Stimulated activated CD8-positive, alpha-beta memory T cell treated with anti-CD3 and anti-CD28 coated beads, Interleukin-12 subunit alpha, Interleukin-12 subunit beta, amount 100 ng/mL, for 4 hours (primary cell): Measurements from ENCODE around the gene DOK7.
"Not testable (repeated sequence)": the region's sequence is repeated elsewhere in the genome, so short reads cannot be mapped to it uniquely, and the experiment has no call there.

Experiments
- DNase-seq: peaks from one replicate; pipeline ENCODE4 v3.0.0-alpha.2; 2020; ENCODE audit warnings: low read depth

DOK7 gene

DNA sequence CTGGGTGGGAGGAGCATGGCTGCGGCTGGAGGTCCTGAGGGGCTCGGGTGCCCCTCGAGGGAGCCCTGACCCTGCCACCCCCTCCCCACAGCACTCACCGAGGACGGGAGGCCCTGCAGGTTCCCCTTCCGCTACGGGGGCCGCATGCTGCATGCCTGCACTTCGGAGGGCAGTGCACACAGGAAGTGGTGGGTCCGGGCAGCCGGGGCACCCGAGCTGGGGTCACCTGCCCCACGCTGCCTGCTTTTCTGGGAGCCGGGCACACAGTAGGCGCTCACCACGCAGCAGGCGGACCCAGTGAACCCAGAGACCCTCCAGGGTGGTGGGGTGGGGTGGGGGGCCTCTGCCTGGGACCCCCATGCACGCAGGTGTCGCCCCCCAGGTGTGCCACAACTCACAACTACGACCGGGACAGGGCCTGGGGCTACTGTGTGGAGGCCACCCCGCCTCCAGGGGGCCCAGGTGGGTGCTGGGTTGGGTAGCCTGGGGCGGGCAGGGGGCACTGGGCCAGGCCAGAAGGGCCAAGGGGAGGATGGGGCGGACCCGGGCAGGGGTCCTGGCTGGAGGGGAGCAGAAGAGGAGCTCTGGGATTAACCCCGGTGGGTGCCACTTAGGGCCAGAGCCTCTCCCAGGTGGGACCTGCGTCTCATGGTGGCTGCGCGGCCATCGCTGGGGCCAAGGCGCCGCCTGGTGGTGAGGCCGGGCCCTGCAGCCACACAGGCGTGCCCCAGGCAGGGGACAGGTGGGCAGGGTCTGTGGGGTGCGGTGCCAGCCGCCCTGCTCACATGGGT, 20.0 kb upstream of the DOK7 start:
- peak; percentile 21 for DNase-seq

DNA sequence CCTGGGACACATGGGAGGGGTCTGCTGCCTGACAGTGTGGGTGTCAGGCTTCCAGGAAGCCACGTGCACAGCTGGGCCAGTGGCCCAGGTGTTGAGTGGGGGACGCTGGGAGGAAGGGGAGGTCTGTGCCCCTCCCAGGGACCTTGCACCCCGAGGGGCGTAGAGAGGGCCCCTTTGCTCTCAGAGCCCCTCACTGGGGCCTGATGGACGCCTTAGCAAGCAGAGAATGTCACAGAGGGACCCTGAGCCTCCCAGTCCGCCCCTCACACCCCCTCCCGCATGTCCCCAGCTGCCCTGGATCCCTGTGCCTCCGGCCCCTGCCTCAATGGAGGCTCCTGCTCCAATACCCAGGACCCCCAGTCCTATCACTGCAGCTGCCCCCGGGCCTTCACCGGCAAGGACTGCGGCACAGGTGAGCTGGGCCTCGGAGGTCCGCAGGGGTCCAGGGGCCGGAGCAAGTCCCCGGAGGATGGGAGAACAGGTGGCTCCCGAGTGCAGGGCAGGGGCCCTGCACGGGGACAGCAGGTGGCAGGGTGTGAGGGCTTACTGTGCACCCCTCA, 19.3 kb upstream of the DOK7 start:
- no peak for DNase-seq

DNA sequence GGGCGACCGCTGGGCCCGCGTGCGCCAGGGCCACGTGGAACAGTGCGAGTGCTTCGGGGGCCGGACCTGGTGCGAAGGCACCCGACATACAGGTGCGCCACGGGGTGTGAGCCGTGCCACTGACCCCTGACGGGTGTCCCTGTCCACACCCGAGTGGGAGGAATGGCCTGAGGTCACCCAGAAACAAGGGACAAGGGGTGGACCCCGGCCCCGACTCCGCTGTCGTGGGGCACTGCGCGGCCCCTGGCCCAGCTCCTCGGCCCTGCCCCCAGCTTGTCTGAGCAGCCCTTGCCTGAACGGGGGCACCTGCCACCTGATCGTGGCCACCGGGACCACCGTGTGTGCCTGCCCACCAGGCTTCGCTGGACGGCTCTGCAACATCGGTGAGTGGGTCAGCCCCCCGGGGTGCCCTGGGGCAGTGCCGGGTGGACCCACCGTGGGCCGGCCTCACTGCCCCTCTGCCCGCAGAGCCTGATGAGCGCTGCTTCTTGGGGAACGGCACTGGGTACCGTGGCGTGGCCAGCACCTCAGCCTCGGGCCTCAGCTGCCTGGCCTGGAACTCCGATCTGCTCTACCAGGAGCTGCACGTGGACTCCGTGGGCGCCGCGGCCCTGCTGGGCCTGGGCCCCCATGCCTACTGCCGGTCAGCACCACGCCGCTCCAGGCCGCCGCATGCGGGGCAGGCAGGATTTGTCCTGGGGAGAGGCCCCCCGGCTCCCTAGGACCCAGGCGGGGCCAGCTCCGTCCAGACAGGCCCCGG, 18.6 kb upstream of the DOK7 start:
- no peak for DNase-seq

DNA sequence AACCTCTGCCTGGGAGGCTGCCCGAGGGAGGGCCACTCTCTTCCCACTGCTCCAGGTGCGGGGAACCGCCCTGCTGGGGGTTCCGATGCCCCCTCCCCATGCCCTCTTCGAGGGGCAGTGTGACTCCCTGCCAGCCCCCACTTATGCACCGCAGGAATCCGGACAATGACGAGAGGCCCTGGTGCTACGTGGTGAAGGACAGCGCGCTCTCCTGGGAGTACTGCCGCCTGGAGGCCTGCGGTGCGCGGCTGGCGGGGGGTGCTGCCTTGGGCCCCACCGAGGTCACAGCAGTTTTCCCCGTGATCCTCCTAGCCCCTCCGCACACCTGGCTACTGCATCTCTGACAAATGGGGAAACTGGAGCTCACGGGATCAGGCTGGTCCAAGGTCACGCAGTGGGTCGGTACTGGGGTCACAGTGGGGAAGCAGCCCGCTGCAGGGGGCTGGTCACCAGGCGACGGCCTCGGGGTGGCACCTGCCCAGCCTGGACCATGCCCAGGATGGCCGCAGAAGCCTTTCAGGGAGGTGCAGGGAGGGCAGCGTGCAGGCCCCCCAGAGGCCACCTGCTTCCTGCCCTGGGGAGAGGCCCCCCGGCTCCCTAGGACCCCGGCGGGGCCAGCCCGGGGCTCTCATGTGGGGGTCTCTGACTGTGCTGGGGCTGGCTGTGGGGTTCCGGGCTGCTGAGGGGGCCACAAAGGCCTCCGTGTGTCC, 17.8 kb upstream of the DOK7 start:
- no peak for DNase-seq

DNA sequence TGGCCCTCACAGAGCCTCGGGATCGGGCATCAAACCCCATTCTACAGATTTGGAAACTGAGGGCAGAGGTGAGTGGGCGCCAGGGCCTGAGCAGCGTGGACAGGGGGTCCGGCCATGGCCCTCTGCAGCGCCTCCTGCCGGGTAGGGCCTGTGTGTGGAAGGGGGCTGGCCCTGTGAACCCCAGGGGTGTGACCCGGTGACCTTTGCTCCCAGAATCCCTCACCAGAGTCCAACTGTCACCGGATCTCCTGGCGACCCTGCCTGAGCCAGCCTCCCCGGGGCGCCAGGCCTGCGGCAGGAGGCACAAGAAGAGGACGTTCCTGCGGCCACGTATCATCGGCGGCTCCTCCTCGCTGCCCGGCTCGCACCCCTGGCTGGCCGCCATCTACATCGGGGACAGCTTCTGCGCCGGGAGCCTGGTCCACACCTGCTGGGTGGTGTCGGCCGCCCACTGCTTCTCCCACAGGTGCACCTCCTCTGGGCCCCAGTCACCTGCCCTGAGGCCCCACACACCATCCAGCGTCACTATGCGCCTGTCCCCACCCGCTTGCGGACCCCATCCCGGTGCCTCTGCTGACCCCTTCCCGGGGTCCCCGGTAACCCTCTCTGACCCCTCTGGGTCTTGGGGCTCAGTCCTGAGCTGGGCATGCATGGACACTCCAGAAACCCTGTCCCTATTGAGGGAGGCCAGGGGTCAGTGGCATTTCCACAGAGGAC, 17.1 kb upstream of the DOK7 start:
- DNase-seq: no peak

DNA sequence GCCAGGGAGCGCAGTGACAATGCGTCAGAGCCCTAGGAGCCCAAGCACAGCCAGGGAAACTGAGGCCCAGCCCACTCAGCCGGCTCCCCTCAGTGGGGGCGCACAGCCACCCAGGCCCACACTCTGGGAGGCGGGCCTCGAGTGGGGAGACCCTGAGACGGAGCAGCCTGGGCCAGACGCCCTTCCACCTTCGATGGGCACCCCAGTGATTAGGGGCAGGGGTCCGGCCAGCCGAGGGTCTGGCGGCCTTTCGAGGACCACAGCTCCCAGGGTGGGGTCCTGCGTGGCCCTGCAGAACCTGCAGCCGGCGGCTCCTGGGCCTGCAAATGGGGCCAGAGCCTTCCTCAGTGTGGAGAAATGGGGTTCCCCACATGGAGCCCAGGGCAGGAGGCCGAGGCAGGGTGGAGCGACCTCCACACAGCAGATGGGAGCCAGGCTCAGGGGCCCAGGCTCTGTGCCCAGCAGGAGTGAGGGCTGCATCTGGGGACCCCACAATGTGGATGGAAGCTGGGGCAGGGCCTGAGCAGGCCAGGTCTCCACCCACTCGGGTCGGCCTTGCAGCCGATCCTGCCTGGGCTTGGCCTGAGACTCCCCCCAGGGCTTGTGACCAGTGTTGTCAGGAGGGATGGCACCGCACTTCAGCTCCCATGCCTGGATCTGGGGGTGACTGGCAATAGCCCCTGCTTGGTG, 16.3 kb upstream of the DOK7 start:
- no peak for DNase-seq

DNA sequence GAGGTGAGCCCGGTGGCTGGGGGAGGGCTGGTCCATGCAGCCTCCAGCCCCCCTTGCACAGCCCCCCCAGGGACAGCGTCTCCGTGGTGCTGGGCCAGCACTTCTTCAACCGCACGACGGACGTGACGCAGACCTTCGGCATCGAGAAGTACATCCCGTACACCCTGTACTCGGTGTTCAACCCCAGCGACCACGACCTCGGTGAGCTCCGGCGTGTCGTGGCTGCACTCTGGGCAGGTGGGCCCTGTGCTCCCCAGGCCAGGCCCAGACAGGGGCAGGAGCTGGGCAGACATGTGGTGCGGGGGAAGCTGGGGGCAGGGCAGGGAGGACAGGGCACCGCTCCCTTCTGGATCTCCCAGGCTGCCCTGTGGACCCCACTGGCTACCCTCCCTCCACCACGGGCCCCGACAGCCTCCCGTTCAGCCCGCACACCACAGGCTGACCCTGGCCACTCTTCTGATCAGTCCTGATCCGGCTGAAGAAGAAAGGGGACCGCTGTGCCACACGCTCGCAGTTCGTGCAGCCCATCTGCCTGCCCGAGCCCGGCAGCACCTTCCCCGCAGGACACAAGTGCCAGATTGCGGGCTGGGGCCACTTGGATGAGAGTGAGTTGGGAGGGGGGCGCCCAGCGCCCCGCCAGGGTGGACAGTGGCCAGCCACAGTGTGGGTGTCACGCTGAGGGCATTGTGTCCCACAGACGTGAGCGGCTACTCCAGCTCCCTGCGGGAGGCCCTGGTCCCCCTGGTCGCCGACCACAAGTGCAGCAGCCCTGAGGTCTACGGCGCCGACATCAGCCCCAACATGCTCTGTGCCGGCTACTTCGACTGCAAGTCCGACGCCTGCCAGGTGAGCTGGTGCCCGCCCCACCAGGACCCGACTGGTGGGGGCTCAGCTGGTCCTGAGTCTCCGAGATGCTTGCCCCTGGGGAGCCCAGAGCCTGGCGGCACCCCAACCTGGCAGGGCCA, 15.4 kb upstream of the DOK7 start:
- no peak for DNase-seq

DNA sequence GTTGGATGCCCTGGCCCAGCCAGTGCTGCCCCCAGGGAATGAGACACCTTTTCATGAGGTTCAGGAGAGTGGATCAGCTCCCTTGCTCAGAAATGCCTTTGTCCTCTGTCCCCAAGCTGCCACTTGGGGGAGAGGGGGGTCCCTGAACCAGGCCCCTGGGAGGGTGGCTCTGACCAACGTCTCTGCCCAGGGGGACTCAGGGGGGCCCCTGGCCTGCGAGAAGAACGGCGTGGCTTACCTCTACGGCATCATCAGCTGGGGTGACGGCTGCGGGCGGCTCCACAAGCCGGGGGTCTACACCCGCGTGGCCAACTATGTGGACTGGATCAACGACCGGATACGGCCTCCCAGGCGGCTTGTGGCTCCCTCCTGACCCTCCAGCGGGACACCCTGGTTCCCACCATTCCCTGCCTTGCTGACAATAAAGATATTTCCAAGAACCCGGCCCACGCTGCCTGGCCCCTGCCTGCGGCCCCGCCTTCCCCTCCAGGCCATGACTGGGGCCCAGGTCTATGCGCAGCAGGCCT, 14.0 kb upstream of the DOK7 start:
- no peak for DNase-seq

DNA sequence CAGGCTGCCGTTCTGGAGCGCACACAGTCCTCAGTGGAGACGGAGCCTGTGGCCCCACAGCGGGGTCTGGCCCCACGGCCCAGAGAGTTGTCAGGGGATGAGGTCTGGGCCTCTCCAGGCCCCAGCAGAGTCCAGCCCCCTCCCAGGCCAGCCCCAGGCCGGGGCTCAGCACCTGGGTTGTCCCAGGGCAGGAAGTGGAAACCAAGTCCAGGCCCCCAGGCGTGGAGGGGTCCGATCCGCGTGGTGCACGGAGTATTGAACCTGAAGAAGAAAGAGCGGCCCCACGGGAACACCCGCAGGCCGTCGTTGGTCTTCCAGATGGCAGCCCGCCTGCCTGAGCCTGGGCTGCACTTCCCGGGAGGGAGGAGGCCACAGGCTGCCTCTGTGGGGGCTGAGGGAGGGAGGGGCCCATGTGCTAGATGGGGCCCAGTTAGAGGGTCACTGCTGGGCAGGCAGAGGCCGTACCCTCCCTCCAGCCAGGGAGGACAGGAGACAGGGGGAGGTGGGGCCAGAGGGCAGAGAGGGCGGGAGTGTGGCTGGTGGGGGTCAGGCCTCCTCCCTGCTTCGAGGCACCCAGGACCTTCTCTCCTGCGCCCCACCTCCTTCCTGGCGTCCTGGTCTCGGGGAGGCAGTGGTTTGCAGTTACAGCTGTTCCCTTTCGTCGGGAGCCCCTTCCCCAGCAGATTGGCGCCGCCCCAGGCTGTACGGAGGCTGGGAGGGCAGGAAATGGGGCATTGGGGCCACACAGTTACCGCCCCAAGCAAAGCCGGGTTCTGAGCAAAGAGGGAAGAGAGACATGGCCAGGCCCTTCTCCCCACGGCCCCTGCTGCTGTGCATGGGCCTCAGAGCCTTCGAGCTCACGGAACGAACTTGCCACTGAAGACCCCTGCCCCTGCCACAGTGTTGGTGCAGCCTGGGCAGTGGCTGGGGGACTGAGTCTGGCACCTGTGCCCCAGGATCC, 13.3 kb upstream of the DOK7 start:
- no peak for DNase-seq

DNA sequence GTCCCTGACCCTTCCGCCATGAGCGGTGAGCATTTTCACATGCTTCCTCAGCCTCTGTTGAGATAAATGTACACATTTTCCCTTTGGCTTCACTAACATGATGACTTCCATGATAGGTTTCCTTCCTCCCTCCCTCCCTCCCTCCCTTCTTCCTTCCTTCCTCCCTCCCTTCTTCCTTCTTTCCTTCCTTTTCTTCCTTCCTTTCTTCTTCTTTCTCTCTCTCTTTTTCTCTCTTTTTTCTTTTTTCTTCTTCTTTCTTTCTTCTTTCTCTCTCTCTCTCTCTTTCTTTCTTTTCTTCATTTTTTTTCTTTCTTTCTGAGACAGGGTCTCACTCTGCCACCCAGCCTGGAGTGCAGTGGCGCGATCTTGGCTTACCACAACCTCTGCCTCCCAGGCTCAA, 12.5 kb upstream of the DOK7 start:
- no peak for DNase-seq

DNA sequence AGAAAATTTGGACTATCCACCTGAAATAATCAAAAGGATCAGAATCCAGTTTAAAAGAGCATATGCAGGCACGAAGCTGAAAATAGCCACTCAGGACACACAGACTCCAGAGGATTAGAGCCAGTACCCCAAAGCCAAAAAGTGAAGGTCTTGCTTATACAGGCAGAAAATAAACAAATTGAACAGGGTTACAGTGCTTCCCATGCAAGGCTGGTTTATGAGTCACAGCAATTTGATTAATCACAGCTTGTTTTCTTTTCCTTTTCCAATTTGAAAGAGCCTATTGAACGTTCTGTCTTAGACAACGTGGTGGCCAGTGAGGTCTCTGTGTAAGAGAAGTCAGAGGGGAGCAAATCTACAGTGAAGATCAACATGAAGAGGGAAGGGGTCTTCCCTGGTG, 11.2 kb upstream of the DOK7 start:
- no peak for DNase-seq

DNA sequence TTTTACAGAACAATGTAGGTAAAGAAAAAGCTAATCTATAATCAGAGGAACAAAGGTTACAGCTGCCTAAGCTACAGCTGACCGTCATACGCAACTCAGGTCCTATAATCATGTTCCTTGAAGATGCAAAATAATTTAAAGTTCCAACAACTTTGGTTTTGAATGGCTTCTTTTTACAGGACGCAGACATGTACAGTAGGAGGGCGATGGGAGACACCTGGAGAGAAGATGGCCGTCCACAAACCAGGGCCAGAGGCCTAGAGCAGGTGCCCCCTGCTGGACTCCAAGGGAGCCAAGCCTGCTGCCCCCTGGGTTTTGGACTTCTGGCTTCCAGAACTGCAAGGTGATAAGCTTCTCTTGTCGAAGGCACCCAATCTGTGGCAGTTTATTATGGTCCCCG, 10.7 kb upstream of the DOK7 start:
- DNase-seq: no peak

DNA sequence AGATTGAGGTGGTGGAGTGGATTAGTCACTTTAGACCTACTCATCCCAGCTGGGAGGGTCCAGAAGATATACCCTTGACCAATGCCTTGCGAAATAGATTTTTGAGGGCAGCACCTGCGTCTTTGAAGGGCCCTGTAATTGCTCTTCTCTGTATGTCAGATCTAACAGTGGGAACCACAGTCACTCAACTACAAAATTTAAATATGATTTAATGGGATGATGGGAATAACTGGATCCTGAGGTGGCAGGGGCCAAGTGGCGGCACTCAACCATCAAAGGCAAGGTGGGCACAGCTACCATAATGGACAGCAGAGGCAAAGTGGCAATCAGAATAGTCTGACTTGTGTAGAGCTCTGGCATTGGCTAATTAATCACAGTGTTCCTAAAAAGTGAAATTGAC, 7.5 kb upstream of the DOK7 start:
- DNase-seq: not testable (repeated sequence)

DNA sequence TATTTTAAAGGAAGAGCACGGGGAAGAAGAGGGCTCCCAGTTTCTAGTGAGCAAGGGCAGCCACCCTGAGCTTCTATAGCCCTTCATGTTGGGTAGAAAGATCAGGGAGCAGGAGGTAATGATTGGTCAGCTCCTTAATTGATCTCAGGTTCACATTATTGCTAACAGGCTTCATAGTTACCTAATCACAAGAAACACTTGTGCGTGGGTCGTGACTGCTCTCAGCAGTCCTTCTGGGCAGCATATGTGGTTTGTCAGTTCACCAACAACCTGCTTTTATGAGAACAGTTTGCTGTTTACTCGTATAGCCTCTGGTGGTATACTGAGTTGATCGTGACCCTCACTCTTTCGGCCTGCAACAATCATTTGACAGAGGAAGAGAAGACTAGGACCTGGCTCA, 4.7 kb upstream of the DOK7 start:
- no peak for DNase-seq

DNA sequence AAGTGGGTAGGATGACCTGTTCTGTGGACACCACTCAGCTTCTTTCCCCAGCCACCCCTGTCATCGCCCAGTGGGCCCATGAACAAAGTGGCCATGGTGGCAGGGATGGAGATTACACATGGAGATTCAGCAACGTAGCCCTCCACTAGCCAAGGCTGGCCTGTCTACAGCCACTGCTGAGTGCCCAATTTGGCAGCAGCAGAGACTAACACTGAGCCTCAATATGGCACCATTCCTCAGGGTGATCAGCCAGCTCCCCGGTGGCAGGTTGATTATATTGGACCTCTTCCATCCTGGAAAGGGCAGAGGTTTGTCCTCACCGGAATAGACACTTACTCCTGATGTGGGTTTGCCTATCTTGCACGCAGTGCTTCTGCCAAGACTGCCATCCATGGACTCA, 4.0 kb upstream of the DOK7 start:
- DNase-seq: not testable (repeated sequence)

DNA sequence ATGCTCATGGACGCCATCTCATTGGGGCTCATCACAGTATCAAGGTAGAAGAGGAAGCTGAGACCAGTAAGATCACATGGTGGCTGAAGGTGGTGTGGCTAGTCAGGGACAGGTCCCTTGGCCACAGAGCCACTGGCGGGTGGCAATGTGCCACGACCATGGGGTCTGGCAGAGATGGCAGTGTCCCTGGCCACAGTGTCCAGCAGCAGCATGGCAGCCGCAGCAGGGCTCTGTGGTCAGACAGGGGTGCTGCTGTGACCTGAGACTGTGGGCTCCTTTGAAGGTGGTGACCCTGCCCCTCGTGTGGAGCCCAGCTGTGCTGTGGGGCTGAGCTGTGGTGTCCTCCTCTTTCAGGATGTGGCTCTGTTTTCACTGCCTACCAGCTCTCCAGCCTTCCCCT, 2.2 kb upstream of the DOK7 start:
- no peak for DNase-seq

DNA sequence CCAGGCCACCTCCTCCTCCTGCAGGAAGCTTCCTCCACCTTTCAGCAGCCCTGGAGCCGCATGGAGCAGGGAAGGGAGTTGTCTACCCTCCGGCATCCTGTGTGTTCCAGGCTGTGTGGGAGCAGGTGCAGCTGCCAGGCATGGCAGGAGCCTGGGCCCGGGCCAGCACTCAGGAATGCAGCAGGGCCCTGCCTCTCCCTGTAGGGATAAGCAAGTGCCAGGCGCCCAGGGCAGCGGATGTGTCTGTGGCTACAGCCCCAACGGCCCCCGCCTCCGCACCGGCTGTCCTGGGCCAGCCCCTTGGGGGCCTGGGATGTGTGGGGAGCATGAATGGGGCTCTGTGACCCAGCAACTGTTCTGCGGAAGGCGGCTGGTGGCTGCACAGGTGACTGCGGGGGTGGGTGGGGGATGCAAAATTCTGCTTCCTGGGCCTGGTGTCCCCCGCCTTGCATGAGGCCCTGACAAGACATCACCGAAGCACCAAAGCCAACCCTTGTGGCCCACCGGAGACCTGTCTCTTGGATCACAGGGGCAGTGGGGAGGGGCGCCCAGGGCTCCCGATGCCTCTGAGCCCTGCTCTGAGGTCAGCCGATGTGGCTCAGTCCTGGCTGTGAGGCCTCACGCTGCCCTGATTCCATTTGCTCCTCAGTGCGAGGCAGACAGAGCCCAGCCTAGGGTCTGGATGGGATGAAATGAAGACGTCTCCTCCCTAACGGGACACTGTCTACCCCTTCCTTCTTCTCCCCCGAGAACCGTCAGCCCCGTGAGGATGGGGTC, 1.4 kb upstream of the DOK7 start:
- DNase-seq: no peak

DNA sequence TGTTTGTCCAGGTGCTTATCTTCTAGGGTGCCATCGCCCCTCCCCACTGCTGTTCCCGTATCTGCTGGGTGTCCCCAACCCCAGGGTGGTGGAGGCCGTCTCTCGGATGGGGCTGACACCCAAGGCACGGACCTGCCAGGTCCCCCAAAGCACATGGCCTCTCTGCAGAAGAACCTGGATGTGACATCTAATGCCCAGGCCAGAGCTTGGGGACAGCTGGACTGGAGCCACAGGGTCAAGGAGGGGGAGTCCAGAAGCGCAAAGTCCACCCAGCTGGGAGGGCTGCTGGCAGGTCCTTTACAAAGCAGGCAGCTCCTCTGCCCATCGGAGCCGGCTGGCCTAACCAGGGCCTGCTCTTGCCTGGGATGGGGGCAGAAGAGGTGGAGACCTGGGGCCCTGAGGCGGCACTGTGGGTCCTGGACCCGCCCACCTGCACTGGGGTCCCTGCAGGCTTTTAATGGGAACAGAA, 751 bp upstream of the DOK7 start:
- DNase-seq: no peak
